NCI-H446 (cell line): ENCODE measurements around the gene PTPRB.

ENCODE experiments used
- DNase-seq, 2 experiments: peaks; one replicate each; lab custom pipeline; 2025; lab: John Stamatoyannopoulos, UW

Gene PTPRB

GRCh38 chr12:70637303-70638085 lies at the start of gene PTPRB:
TSS of gene PTPRB (minus strand) at chr12:70637429. CDS start at chr12:70637395, 34 bp downstream.
- DNase-seq: no peak

GRCh38 chr12:70686907-70687306 lies 49.7 kb upstream of the PTPRB start:
- no peak for DNase-seq

- DNase-seq: no peak
Measured at GRCh38 chr12:70686299-70686698, 49.1 kb upstream of the PTPRB start.

GRCh38 chr12:70683976-70684375 lies 46.7 kb upstream of the PTPRB start:
- DNase-seq: peak in 1 of 2 experiments; percentile 5

GRCh38 chr12:70671698-70672097 lies 34.5 kb upstream of the PTPRB start:
- DNase-seq: no peak

DNA sequence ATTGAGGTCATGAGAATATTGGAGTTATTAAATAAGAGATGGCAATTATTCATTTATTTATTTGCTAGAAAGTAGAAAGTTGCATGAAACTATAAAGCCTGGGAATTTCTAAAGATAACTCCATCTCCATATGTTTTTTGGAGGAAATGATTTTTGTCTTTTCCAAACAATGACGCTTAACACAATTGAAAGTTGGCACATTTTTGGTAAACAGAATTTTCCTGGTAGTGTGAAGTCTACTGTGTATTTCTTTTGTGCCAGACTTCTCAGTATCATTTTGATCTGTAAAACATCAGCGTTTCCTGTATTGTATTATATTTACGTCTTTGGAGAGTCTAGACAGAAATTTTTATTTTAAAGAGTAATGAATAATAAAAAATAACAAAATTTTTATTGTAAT lies 33.7 kb upstream of the PTPRB start:
- no peak for DNase-seq

GRCh38 chr12:70667253-70667652 lies 30.0 kb upstream of the PTPRB start:
- DNase-seq: no peak

- no peak for DNase-seq
Measured at GRCh38 chr12:70666364-70666763, 29.1 kb upstream of the PTPRB start.

DNA sequence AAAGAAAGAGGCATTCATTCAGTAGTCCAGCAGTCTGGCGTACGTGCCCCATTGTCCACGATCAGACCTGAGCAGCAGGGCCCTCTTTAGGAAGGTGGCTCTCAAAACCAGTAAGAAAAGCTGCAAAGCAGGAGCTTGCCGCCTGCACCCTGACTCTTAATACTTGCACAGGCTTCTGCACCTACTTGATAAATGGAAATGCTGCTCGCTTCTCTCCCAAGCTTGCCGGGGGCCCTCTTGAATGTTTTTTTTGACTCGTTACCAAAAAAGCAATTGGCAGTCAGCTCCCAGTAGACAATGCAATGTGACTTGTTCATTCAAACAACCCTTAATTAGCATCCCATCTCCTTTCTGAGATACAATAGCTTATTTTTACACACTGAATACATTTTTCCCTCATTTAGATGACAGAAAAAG lies 27.2 kb upstream of the PTPRB start:
- DNase-seq: peak in 1 of 2 experiments; percentile 40

DNA sequence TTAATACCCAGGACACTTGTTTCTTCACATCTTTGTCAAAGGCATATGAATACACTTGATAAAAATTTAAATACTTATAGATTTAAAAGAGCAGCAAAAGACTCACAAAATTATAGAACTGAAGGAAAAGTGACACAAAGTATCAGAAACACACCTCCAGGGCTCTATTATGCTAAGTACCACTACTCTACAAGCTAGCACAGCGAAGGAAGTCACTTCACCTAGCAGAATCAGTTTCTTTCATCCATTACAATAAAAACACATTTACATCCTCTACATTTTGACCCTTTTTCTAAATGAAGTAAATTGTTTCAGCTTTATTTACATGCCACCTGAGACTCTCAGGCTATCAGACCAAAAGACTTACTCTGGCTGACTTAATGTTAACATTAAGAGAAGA lies 26.6 kb upstream of the PTPRB start:
- no peak for DNase-seq

DNA sequence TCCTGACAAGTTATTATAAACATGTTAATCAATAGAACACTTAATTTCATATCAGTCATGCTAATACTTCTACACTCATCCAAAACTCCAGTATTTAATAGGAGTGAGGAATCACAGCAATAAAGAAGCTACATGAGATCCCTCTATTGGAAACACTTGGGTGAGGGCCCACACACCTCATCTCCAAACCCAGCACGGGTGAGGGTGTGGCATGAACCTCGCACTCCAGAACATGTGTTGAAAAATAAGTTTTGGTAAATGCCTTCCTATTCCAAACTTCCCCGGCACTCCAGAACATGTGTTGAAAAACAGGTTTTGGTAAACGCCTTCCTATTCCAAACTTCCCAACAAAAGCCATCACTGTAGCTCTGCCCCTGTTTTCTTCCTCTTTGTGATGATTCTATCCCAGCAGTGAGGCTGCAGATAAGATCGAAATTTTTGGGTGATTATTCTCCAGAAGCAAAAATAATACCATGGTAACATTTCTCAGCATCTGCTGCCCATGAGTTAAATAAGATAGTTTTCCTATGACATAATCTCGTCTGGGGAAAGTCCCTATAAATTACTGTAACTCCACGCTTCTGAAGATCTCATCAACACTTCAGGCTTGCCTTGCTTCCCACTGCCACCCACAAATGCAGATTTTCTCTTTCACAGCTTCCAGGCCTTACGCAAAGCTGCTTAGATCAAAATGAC lies 24.4 kb upstream of the PTPRB start:
- DNase-seq: no peak

DNA sequence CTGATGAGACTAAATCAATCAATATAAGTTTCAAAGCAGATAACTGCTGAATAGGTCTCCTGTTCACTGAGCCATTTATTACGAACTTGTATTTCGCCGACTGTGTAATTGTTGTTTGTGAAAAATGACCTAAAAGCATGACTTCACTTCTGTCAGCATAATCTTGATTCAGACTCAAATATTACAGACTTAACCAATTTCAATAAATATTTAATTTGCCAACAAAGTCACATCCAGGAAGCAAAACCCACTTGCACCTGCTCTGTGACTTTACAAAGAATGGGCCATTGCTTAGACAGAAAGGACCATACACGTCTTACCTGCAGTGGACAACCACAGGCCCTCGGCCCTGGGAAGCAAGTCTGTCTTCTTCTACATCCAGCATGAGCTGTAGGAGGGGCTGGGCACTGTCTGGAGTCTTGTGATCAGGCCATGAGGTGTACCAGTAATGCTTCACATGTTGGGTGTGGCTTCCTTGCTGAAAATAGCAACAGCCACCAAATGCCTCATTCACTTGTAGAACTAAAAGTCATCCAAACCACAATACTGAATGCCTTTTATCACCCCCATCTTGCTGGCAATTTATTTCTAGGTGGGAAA lies 23.5 kb upstream of the PTPRB start:
- no peak for DNase-seq

- DNase-seq: no peak
Measured at GRCh38 chr12:70660002-70660604, 22.9 kb upstream of the PTPRB start.

DNA sequence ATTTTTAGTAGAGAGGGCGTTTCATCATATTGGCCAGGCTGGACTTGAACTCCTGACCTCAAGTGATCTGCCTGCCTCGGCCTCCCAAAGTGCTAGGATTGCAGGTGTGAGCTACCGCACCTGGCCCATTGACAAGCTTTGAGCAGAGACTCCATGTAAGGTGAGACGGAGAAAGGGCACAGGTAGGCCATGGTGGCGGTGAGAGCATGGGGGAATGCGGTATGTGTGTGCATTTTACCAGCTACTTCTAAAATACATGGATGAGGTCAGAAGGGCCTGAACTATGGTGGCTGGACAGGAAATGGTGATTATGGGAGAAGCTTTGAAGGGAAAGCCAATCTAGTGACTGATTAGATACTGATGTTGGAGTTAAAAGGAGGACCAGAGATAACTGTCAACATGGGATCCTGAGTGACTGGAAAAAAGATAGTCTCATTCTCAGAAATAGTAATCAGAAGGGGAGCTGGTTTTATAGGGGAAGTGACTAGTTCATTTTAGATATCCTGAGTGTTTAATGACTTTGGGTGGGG lies 21.9 kb upstream of the PTPRB start:
- no peak for DNase-seq

GRCh38 chr12:70657616-70658286 lies 20.5 kb upstream of the PTPRB start:
- DNase-seq: no peak

DNA sequence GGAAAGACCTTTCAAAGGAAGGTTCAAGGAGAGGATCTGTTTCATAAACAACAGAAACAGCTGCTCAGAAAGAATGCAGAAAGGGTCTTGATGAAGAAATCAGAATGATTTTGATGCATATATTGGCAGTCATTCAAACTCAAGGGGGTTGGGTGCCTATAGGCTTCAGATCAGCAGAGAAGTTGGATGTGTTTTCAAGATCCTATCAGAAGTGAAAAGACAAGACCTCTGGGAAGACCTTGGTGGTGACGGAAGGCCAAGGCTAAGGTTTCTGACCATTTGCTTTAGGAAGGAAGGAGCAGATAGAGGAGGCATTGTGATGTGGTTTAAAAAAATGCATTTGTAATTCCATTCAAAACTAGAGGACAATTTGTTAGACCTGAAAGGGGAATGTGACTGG lies 15.2 kb upstream of the PTPRB start:
- DNase-seq: no peak

DNA sequence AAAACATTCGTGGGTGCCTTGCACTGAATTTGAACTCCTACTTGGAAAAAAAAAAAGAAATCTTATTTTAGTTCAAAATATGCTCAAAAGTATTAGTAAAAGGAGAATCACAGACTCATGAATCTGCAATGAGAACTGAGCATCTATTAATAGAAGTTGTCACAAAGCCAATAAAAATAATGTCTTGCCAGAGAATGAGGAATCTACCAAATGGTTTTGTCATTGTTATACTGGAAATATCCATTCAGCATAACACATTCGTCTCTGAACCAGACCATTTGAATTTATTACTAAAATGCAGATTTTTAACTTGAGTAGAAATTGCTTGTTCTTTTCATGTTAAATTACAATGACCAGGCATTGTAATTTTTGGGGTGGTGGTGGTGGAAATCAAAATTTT lies 11.6 kb upstream of the PTPRB start:
- peak in 1 of 2 experiments; percentile 45 for DNase-seq

DNA sequence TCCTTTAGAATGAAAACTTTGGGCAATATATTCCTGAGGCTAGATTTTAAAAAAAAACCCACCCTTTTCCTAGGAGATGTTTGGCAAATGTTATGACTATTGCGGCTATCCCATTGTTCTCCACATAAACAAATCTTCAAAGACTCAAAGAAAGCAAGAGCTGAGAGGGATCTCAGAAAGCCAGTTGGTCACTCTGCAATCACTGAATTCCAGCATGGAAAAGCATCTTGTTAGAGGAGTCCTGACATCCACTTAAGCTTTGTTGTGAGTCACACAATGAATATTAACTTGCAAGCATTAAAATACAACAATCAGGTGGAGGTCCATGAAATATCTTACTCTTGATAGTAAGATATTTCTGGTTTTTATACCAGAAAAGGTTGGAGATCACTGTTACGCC lies 11.0 kb upstream of the PTPRB start:
- DNase-seq: no peak

- no peak for DNase-seq
Measured at GRCh38 chr12:70646850-70647249, 9.6 kb upstream of the PTPRB start.

GRCh38 chr12:70645494-70646317 lies 8.5 kb upstream of the PTPRB start:
- DNase-seq: peak in 1 of 2 experiments; percentile 24

DNA sequence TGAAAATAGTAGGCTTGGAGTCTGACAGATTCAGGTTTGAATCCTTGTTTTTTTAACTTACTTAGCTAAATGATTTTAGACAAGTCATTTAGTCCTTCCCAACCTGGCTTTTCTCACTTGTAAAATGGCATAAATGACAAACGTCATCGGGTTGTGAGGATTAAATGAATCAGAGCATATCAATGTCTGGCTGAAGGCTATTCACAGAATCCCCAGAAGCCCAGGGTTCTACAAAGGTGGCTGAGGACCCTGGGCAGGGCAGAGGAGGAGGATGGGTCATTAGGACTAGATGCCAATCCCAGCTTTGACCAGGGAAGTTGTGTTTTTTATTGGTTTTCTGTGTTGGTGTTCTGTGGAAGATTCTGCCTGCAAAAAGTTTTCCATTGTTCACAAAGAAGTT lies 7.6 kb upstream of the PTPRB start:
- no peak for DNase-seq
